ENCODE results near the gene VDAC1. TPM values are rescaled to one million over a fixed set of nuclear protein-coding genes. Genes with fewer than 3 reads are reported as not detected.

The VDAC1 gene
- total and polyA plus RNA-seq, 2 of the 8 experiments (the other 6 are each of a cell fraction or from before 2014, with no cell fraction given), result 111 to 301 TPM

GRCh38 chr5:133974142-133974541, 30.6 kb downstream of the VDAC1 start (continued):
- TF ChIP-seq RBBP5 (IDR thresholded peaks at IDR 0.05; ENCODE audit: borderline replicate concordance, low read depth, low read length) (no peak), HDAC2 (IDR thresholded peaks at IDR 0.05; ENCODE audit: borderline replicate concordance in 1 of 2, low read depth in 2 of 2, low read length in 2 of 2) (no peak), NRF1 (IDR thresholded peaks at IDR 0.05; ENCODE audit: low read depth, low read length) (no peak)

Measured in H1 (cell line).